KBM-7 (cell line): Measurements from ENCODE around the gene CBFA2T3.

Source experiments
- DNase-seq: peaks from one replicate; pipeline ENCODE4 v3.0.0-alpha.2; 2015
- in situ Hi-C: fragments of 300-500 bp; cut with MboI; formaldehyde crosslinking; loops from 2 replicates; pipeline ENCODE4 v1.14.3; 2020; ENCODE audit warnings: low sequenced_read_pairs, low pct_unique_long_range_greater_than_20kb, mixed read lengths

The CBFA2T3 gene

GRCh38 chr16:88948781-88949490 lies 28.1 kb downstream of the CBFA2T3 start:
- in situ Hi-C loops: no loop called here
- no peak for DNase-seq

GRCh38 chr16:88945473-88945872 lies 31.5 kb downstream of the CBFA2T3 start:
- no peak for DNase-seq
- in situ Hi-C loops: no loop called here

GRCh38 chr16:88943741-88944140 lies 33.3 kb downstream of the CBFA2T3 start:
- DNase-seq: no peak
- in situ Hi-C loops: no loop called here

- in situ Hi-C loops: no loop called here
- DNase-seq: no peak
Observed at GRCh38 chr16:88943131-88943664, 33.8 kb downstream of the CBFA2T3 start.

- in situ Hi-C loops: no loop called here
- DNase-seq: peak; percentile 71
Observed at GRCh38 chr16:88941913-88942909, 34.8 kb downstream of the CBFA2T3 start.

- in situ Hi-C loops: no loop called here
- no peak for DNase-seq
Observed at GRCh38 chr16:88940862-88941817, 35.9 kb downstream of the CBFA2T3 start.

- peak; percentile 41 for DNase-seq
- in situ Hi-C loops: no loop called here
Observed at GRCh38 chr16:88939972-88940861, 36.8 kb downstream of the CBFA2T3 start.

- in situ Hi-C loops: no loop called here
- DNase-seq: no peak
Observed at GRCh38 chr16:88939245-88939971, 37.6 kb downstream of the CBFA2T3 start.

GRCh38 chr16:88938777-88939244 lies 38.2 kb downstream of the CBFA2T3 start:
- in situ Hi-C loops: no loop called here
- peak; percentile 41 for DNase-seq

- DNase-seq: no peak
- in situ Hi-C loops: no loop called here
Observed at GRCh38 chr16:88938119-88938776, 38.8 kb downstream of the CBFA2T3 start.

- no peak for DNase-seq
- in situ Hi-C loops: no loop called here
Observed at GRCh38 chr16:88937206-88937621, 39.8 kb downstream of the CBFA2T3 start.

- DNase-seq: peak; percentile 96
- in situ Hi-C loops: no loop called here
Observed at GRCh38 chr16:88936556-88937205, 40.3 kb downstream of the CBFA2T3 start.

GRCh38 chr16:88936008-88936555 lies 40.9 kb downstream of the CBFA2T3 start:
- in situ Hi-C loops: no loop called here
- no peak for DNase-seq

GRCh38 chr16:88934066-88934667 lies 42.8 kb downstream of the CBFA2T3 start:
- in situ Hi-C loops: no loop called here
- no peak for DNase-seq

GRCh38 chr16:88932929-88933328 lies 44.1 kb downstream of the CBFA2T3 start:
- DNase-seq: no peak
- in situ Hi-C loops: no loop called here

- in situ Hi-C loops: no loop called here
- no peak for DNase-seq
Observed at GRCh38 chr16:88931936-88932335, 45.1 kb downstream of the CBFA2T3 start.
